Stimulated activated naive CD4-positive, alpha-beta T cell treated with Interleukin-2 at 50 U/mL for 16 hours (primary cell): ENCODE measurements around the gene SLC5A10.
"Not testable (repeated sequence)": the region's sequence is repeated elsewhere in the genome, so short reads cannot be mapped to it uniquely, and the experiment has no call there.

ENCODE experiments used
- DNase-seq: peaks from one replicate; lab custom pipeline; 2025; lab: John Stamatoyannopoulos, UW

SLC5A10 gene

DNA sequence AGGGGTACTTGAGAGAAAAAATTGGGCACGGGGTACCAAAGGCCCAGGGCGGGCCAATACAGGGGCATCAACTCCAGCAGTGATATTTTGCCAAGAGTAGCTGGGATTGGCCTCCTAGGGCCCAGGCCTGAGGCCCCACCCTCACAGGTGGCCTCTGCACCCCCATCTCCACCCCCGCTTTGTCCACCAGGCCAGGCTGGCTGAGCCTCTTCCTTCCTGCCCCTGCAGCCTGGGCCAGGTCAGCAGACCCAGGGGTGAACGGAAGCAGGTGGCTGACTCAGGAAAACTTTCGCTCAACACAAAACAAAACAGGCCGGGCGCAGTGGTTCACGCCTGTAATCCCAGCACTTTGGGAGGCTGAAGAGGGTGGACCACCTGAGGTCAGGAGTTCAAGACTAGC is 91.1 kb downstream of the SLC5A10 start:
- DNase-seq: not testable (repeated sequence)

DNA sequence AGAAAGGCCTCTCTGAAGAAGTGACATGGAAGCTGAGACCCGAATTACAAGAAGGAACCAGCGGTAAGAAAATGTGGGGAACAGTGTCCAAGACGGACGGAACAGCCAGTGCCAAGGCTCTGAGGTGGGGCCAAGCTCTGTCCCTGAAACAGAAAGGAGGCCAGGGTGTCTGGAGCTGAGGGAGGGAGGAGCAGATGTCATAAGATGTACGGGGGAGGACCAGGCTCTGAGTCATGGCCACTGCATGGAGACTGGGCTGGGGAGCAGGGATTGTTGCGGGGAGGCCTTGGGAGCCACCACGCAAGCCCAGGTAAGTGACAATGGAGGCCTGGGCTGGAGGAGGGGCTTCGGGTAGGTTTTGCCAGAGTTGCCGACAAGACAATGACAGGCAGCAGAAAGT is 92.7 kb downstream of the SLC5A10 start:
- not testable (repeated sequence) for DNase-seq

DNA sequence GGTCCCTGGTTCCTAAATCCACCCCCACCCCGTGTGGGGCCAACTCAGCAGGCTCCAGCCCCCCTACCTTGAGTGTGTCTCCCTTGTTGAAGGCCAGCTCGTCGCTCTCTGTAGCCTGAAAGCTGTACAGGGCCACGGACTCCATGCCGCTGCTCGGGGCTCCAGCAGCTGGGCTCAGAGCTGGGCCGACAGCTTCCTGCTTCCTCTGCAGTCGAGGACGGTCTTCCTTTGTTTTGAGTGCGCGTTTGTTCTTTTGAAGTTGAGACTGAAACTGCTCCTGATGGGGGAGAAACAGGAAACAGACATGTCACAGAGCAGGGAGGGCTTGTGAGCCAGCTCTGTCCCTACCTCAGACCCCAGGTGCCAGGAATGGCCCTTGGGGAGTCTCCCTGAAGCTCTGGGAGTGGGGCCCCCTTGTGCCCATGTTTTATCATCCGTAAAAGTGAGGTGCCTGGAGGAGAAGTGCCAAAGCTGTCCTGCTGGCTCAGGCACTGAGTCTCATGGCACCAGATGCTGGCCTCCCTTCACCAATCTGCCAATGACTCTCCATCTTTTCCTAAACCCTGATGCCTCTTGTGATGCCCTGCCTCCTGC is 94.9 kb downstream of the SLC5A10 start, which contains the start of gene GRAP:
TSS of gene GRAP (minus strand) at position 176 of the 594 bp plus-strand sequence. CDS start at position 145, 31 bp downstream.
- not testable (repeated sequence) for DNase-seq

DNA sequence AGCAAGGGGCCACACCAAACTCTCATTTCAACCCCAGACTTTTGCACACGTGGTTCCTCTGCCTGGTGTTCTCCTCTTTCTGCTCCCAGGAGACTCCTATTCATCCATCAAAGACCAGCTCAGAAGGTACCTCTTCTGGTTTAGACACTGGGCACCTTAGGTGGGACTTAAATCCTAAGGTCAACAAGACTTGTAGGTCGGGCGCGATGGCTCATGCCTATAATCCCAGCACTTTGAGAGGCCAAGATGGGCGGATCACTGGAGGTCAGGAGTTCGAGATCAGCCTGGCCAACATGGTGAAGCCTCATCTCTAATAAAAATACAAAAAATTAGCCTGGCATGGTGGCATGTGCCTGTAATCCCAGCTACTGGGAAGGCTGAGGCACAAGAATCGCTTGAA is 95.5 kb downstream of the SLC5A10 start:
- not testable (repeated sequence) for DNase-seq

DNA sequence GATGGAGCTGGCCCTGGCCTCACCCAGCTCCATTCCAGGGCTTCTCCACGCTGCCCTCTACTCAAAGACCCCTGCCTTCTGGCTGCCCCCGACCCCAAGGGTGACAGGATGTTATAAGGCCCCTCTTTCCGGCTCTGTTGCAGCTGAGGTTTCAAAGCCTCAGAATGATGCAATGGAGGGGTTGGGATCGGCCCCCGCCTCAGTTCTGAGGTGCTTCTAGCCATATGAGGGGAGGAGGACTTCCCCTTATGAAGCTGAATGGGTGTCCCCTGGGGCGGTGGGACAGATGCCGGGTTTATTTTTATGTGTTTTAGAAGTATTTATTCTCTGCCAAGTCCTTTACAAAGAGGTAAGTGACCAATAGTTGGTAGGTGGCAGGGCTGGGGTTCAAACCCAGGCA is 96.9 kb downstream of the SLC5A10 start:
- not testable (repeated sequence) for DNase-seq

DNA sequence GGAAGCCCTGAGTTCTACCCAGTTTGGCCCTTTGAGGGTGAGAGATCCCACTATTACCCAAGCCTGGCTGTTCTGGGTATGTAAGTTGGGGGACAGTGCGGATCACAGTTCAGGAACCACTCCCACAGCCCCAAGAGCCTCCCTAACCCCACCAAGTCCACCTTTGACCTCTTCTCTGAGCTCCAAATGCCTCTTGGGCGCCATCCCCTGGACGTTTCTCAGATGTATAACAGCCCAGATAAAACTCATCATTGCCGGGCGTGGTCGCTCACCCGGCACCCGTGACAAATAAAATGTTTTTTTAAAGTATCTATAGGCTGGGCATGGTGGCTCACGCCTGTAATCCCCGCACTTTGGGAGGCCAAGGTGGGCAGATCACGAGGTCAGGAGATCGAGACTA is 103.5 kb downstream of the SLC5A10 start:
- not testable (repeated sequence) for DNase-seq

DNA sequence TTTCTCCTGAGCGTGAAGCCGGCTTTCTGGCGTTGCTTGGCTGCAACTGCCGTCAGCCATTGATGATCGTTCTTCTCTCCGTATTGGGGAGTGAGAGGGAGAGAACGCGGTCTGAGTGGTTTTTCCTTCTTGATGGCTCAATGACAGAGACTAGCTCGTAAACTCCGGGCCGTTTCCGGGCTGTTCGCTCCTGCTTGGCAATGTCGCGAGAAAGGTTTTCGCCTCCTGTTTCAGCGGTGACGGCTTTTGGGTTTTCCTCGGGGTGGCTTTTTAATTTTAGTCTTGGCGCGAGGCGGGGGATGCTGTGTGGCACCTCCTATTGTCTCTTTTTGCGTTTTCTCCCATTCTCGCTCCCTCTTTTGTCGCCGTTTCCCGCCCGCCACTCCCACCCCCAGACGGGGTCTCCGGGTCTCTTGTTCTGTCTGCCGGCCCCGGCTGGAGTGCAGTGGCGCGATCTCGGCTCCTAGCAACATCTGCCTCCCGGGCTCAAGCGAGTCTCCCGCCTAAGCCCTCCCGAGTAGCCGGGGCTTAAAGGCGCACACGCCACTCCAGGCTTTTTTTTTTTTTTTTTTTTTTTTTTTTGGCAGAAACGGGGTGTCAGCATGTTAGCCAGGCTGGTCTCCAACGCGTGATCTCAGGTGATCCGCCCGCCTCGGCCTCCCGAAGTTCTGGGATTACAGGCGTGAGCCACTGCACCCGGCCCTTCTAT is 110.2 kb downstream of the SLC5A10 start:
- DNase-seq: not testable (repeated sequence)

DNA sequence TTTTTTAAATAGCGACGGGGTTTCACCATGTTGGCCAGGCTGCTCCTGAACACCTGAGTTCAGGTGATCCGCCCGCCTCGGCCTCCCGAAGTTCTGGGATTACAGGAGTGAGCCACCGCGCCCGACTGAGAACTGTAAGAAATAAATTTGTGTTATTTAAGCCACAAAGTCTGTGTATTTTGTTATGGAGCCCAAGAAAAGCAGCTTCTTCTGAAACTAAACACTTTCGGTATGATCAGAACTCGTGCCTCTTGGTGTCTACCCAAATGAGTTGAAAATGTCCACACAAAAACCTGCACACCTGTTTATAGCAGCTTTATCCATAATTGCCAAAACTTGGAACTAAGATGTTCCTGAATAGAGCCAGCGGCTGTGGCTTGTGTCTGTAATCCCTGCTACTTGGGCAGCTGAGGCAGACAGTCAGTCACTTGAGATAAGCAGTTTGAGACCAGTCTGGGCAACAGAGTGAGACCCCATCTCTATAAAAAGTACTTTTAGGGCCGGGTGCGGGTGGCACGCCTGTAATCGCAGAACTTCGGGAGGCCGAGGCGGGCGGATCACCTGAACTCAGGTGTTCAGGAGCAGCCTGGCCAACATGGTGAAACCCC is 110.9 kb downstream of the SLC5A10 start:
- DNase-seq: not testable (repeated sequence)

DNA sequence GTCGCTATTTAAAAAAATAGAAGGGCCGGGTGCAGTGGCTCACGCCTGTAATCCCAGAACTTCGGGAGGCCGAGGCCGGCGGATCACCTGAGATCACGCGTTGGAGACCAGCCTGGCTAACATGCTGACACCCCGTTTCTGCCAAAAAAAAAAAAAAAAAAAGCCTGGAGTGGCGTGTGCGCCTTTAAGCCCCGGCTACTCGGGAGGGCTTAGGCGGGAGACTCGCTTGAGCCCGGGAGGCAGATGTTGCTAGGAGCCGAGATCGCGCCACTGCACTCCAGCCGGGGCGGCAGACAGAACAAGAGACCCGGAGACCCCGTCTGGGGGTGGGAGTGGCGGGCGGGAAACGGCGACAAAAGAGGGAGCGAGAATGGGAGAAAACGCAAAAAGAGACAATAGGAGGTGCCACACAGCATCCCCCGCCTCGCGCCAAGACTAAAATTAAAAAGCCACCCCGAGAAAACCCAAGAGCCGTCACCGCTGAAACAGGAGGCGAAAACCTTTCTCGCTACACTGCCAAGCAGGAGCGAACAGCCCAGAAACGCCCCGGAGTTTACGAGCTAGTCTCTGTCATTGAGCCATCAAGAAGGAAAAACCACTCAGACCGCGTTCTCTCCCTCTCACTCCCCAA is 111.5 kb downstream of the SLC5A10 start:
- not testable (repeated sequence) for DNase-seq

DNA sequence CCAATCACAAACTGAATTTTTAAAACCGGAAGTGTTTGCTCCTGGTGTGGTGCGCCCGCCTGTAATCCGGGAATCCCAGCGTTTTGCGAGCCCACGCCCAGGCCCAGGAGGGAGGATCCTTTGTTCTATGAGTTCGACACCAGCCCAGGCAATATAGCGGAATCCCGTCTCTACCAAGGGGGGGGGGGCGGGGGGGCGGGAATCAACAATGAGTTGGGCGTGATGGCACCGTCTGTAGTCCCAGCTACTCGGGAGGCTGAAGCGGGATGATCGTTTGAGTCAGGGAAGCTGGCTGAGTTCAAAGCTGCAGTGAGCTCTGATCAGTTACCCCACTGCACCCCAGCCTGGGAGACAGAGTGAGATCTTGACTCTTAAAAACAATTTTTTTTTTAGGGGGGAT is 112.4 kb downstream of the SLC5A10 start:
- DNase-seq: not testable (repeated sequence)

DNA sequence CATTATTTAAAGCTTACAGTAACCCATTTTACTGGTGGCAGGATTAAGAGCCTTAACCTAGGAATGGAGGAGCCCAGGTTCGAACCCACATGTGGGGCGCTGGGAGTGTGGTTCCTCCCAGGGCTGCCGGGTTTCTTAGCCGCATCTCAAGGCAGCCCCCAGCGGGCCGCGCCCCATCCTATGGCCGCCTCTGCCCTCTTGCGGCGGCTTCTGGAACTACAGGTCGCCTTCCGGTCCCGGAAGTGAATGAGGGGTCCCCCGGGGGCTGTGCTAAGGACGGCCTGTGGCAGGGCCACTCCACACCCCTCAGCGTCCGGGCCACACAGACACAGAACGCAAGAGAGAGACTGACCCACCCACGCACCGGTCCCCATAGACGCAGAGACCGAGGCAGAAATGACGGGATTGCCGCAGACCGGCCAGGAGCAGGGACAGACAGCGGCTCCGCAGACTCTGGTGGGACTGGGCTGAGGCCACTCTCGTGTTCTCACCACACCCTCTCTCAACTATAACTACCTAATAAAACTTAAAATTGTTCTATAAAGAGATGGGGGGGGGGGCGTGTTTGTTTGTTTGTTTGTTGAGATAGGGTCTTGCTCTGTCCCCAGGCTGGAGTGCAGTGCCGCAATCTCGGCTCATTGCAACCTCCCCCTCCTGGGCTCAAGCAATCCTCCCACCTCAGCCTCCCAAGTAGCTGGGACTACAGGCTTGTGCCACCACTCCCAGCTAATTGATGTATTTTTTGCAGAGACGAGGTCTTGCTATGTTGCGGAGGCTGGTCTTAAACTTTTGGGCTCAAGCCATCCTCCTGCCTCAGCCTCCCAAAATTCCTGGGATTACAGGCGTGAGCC is 118.6 kb downstream of the SLC5A10 start:
- DNase-seq: not testable (repeated sequence)
